A673 (cell line): ENCODE results near the gene NRP2. TPM values are rescaled to one million over a fixed set of nuclear protein-coding genes. Genes with fewer than 3 reads are reported as not detected.

Experiments
- BruUV-seq: library from RNA; stranded (reverse); fragments of 400-500 nt; replicated peaks from 2 replicates; lab custom pipeline; 2021; lab: Mats Ljungman, UMichigan
- CTCF ChIA-PET: fragments of 300-600 bp; sonication (Branson Sonifier 250); formaldehyde crosslinking; loops from one replicate; lab custom pipeline; 2022; ENCODE audit warnings: antibody characterized with exemption; lab: Charles Lee
- POLR2A ChIA-PET: fragments of 300-600 bp; sonication (Branson Sonifier 250); formaldehyde crosslinking; loops from one replicate; lab custom pipeline; 2022; ENCODE audit warnings: antibody characterized with exemption; ENCODE audit not compliant: low non-redundant PET; lab: Charles Lee
- DNase-seq: peaks from one replicate; pipeline ENCODE4 v3.0.0-alpha.2; 2015; ENCODE audit warnings: low spot score
- H3K27ac ChIP-seq: fragments of 200-600 bp; sonication (generic); 2 replicates; pipeline ENCODE4 v1.5.1; 2016; ENCODE audit warnings: mixed run types, low read depth, mild to moderate bottlenecking, mixed read lengths, antibody characterized with exemption, low read length; ENCODE audit not compliant: poor library complexity, severe bottlenecking
- H3K27me3 ChIP-seq: fragments of 200-600 bp; sonication (generic); replicated peaks from 2 replicates; pipeline ENCODE4 v1.6.1; 2017; ENCODE audit warnings: mixed run types, low read depth, mild to moderate bottlenecking, mixed read lengths, antibody characterized with exemption, low read length; ENCODE audit not compliant: insufficient read depth, poor library complexity
- H3K36me3 ChIP-seq: fragments of 200-600 bp; sonication (generic); 2 replicates; pipeline ENCODE4 v1.6.1; 2016; ENCODE audit warnings: mixed run types, mild to moderate bottlenecking, mixed read lengths, antibody characterized with exemption, low read length; ENCODE audit not compliant: insufficient read depth, poor library complexity, severe bottlenecking
- H3K4me1 ChIP-seq: fragments of 200-600 bp; sonication (generic); 2 replicates; pipeline ENCODE4 v1.6.1; 2017; ENCODE audit warnings: mixed run types, mild to moderate bottlenecking, mixed read lengths, antibody characterized with exemption, low read length; ENCODE audit not compliant: insufficient read depth, poor library complexity, severe bottlenecking
- H3K4me3 ChIP-seq: fragments of 200-600 bp; sonication (generic); 2 replicates; pipeline ENCODE4 v1.5.1; 2016; ENCODE audit warnings: low read depth, mixed run types, mild to moderate bottlenecking, mixed read lengths, low read length; ENCODE audit not compliant: poor library complexity, severe bottlenecking
- H3K9me3 ChIP-seq: fragments of 200-600 bp; sonication (generic); 2 replicates; pipeline ENCODE4 v1.6.1; 2016; ENCODE audit warnings: mixed run types, low read depth, mild to moderate bottlenecking, mixed read lengths, antibody characterized with exemption, low read length; ENCODE audit not compliant: poor library complexity, severe bottlenecking
- EZH2 ChIP-seq: fragments of 200-600 bp; sonication (generic); IDR thresholded peaks from 2 replicates; pipeline ENCODE4 v1.6.1; 2017; ENCODE audit warnings: borderline replicate concordance, low read depth, mild to moderate bottlenecking, mixed read lengths, antibody characterized with exemption, low read length; ENCODE audit not compliant: poor library complexity, severe bottlenecking
- intact Hi-C: fragments of 100-400 bp; cut with micrococcal nuclease; formaldehyde crosslinking; loops from one replicate; pipeline ENCODE4 v1.10.0; 2022; ENCODE audit not compliant: unreplicated experiment
- total RNA-seq: library from RNA; stranded (reverse); gene quantifications from 2 replicates; pipeline ENCODE4 v1.2.3, GENCODE V29; 2021
- TF ChIP-seq, protein P1 (sequence below): fragments of 300-800, 200-600 bp; sonication (generic); conservative IDR thresholded peaks from 2 replicates; pipeline ENCODE4 v1.5.1; 2017; ENCODE audit warnings: low read depth, mild to moderate bottlenecking, antibody characterized with exemption, low read length, moderate library complexity, mixed read lengths

Gene NRP2
- total RNA-seq, 1 experiment from 2014 or later, result 4.0 TPM

DNA sequence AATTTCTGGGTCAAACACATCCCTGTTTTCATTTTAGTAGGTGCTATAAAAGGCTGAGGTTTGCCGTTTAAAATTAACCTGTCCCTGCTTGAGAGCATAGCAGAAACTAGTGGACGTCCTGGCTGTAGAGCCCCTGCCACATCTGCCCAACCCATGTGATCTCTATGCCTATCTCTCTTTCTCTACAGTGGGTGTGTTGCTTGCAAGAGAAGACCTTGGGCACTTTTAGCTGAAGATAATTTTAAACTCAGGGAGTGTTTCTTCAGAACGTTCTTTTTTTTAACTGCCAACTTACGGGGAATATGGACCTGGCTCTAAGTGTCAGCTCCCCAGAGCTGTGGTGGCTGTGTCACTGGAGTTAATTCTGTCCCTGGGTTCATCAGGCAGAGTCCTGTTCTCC is 100.6 kb downstream of the NRP2 start:
- Histone ChIP-seq H3K9me3 (no peaks in the 10 kb centered on the region), H3K36me3 (no peaks in the 10 kb centered on the region), H3K4me1 (no peaks in the 10 kb centered on the region), H3K27me3 (no peaks in the 10 kb centered on the region), H3K4me3 (no peak overlapping the region), H3K27ac (no peak overlapping the region)
- TF ChIP-seq, protein P1, sequence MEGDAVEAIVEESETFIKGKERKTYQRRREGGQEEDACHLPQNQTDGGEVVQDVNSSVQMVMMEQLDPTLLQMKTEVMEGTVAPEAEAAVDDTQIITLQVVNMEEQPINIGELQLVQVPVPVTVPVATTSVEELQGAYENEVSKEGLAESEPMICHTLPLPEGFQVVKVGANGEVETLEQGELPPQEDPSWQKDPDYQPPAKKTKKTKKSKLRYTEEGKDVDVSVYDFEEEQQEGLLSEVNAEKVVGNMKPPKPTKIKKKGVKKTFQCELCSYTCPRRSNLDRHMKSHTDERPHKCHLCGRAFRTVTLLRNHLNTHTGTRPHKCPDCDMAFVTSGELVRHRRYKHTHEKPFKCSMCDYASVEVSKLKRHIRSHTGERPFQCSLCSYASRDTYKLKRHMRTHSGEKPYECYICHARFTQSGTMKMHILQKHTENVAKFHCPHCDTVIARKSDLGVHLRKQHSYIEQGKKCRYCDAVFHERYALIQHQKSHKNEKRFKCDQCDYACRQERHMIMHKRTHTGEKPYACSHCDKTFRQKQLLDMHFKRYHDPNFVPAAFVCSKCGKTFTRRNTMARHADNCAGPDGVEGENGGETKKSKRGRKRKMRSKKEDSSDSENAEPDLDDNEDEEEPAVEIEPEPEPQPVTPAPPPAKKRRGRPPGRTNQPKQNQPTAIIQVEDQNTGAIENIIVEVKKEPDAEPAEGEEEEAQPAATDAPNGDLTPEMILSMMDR, result no peak
- no peak for TF ChIP-seq EZH2
- intact Hi-C loops, result no loop called here
- POLR2A ChIA-PET, result no interaction called here
- CTCF ChIA-PET, result no interaction called here
- DNase-seq, result no peak
- BruUV-seq, result no TSS peak

DNA sequence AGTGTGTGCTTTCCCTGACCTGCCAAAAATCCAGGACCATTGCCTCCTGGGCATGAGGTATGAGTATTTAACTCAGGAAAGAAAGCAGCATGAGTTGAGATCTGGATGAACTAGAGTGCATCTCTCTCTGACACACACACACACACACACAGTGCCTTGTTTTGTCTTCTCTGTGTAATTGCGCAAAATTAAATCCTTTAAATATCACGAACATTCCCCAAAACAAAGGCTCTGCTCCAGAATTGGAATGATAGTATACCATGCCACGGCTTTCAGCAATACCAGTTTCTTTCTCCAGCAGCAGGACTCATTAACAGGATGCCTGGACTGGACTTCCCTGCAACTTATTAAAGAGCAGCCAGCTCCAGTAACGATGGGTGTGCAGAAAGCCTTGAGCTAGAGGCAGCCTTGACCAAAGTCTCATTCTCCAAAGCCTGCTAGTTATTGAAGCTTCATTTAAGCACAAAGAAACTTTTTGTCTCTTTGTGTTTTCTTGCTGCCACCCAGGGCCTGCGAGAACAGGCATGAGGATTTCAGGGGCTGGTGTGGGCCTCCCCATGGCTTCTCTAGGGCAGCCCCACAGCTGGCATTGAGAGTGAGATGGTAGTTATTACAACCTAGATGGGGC is 101.7 kb downstream of the NRP2 start:
- intact Hi-C loops, result no loop called here
- no peak for TF ChIP-seq EZH2
- TF ChIP-seq, protein P1, result no peak
- Histone ChIP-seq H3K9me3 (no peaks in the 10 kb centered on the region), H3K27ac (no peak overlapping the region), H3K4me1 (no peaks in the 10 kb centered on the region), H3K27me3 (no peaks in the 10 kb centered on the region), H3K36me3 (no peaks in the 10 kb centered on the region), H3K4me3 (no peak overlapping the region)
- DNase-seq, result no peak
- POLR2A ChIA-PET, result no interaction called here
- CTCF ChIA-PET, result no interaction called here
- no TSS peak for BruUV-seq

DNA sequence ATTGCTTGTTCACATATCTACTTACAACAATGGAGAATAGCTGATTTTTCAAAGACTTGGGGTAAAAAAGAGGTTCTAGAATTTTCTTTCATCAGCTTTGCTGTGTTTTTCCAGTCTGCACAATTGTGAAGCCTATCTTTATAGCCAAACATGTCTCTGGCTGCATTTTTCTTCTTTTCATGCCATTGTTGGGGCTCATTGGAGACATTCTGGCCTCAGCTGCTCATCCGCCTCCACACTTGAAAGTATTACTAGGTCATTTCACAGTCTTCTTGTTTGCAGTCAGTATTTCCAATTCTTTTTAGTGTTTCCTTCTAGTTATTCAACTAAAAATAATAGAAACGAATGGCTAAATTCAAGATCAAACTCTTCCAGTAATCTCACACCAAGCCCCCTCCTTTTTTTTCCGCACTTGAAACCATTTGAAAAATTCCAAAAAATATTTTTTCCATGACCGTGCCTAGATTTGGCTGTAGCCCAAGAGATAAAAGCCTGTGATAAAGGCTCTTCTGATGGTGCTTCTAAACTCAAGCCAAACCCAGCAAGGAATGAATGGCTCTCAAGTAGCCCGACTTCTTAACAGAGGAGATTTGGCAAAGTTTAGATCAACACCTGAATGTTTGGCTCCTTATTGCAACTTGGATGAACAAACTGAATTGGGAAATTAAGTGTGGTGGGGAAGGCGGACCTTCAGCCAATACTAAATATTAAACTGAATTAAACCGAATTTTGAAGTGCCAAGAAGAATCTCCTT is 103.4 kb downstream of the NRP2 start:
- no TSS peak for BruUV-seq
- DNase-seq, result no peak

More for the DNA sequence above, 103.4 kb downstream of the NRP2 start:
- no peak overlapping the region for H3K27ac ChIP-seq
- no peak for TF ChIP-seq EZH2
- TF ChIP-seq, protein P1, result no peak
- H3K4me1 ChIP-seq, result no peaks in the 10 kb centered on the region
- H3K9me3 ChIP-seq, result no peaks in the 10 kb centered on the region
- POLR2A ChIA-PET, result no interaction called here
- intact Hi-C loops, result no loop called here
- no peaks in the 10 kb centered on the region for H3K36me3 ChIP-seq
- H3K27me3 ChIP-seq, result no peaks in the 10 kb centered on the region
- H3K4me3 ChIP-seq, result no peak overlapping the region
- CTCF ChIA-PET, result no interaction called here
